Fibroblast of lung (primary cell): ENCODE measurements around the gene ACADS. TPM values are rescaled to one million over a fixed set of nuclear protein-coding genes. Genes with fewer than 3 reads are reported as not detected.

ENCODE experiments used
- DNase-seq, 2 donors: peaks; one replicate each; pipeline versions ENCODE4 v3.0.0 to v3.0.0-alpha.2; 2010; ENCODE audit warnings: low read depth in 2 of 2
- H2AFZ ChIP-seq: 2 replicates; pipeline ENCODE4 v1.5.1; 2012; ENCODE audit warnings: low read length, control low read depth, inconsistent platforms
- H3K27ac ChIP-seq: 2 replicates; pipeline ENCODE4 v1.5.1; 2011; ENCODE audit warnings: low read length, control low read depth; ENCODE audit not compliant: insufficient read depth
- H3K27me3 ChIP-seq: 2 replicates; pipeline ENCODE4 v1.5.1; 2011; ENCODE audit warnings: mild to moderate bottlenecking, low read length; ENCODE audit not compliant: control insufficient read depth, insufficient read depth
- H3K36me3 ChIP-seq: 2 replicates; pipeline ENCODE4 v1.5.1; 2011; ENCODE audit warnings: low read length; ENCODE audit not compliant: control insufficient read depth, insufficient read depth
- H3K4me1 ChIP-seq: 2 replicates; pipeline ENCODE4 v1.5.1; 2011; ENCODE audit warnings: low read length; ENCODE audit not compliant: control insufficient read depth, insufficient read depth; ENCODE audit errors: extremely low read depth
- H3K4me2 ChIP-seq: 2 replicates; pipeline ENCODE4 v1.5.1; 2011; ENCODE audit warnings: low read length, control low read depth; ENCODE audit not compliant: insufficient read depth; ENCODE audit errors: extremely low read depth
- H3K4me3 ChIP-seq, 4 experiments: fragments of 200-600 bp in 1 of 4; sonication (generic) in 1 of 4; replicated peaks in 1 of 4; 2 replicates each; pipeline ENCODE4 v1.5.1; 2011 to 2016; ENCODE audit warnings: low read length in 4 of 4, low read depth in 3 of 4, mild to moderate bottlenecking in 3 of 4, control low read depth in 2 of 4, inconsistent platforms in 1 of 4, mixed read lengths in 1 of 4; ENCODE audit not compliant: insufficient read depth in 1 of 4; ENCODE audit errors: control extremely low read depth in 1 of 4
- H3K79me2 ChIP-seq: 2 replicates; pipeline ENCODE4 v1.5.1; 2012; ENCODE audit warnings: mild to moderate bottlenecking, low read length, inconsistent platforms; ENCODE audit not compliant: control insufficient read depth, insufficient read depth
- H3K9ac ChIP-seq: 2 replicates; pipeline ENCODE4 v1.5.1; 2011; ENCODE audit warnings: mild to moderate bottlenecking, low read length, control low read depth; ENCODE audit not compliant: insufficient read depth
- H3K9me3 ChIP-seq: 2 replicates; pipeline ENCODE4 v1.5.1; 2012; ENCODE audit warnings: low read depth, low read length; ENCODE audit not compliant: control insufficient read depth, insufficient read depth
- H4K20me1 ChIP-seq: 2 replicates; pipeline ENCODE4 v1.5.1; 2011; ENCODE audit warnings: low read length; ENCODE audit not compliant: control insufficient read depth, insufficient read depth; ENCODE audit errors: extremely low read depth
- CTCF ChIP-seq, 2 donors: IDR thresholded peaks in 1 of 2; conservative IDR thresholded peaks in 1 of 2; 1 replicate in 1 of 2; 2 replicates in 1 of 2; pipeline ENCODE4 v1.5.1; 2011 to 2012; ENCODE audit warnings: low read length in 2 of 2, control low read depth in 1 of 2, inconsistent platforms in 1 of 2, low read depth in 1 of 2, mild to moderate bottlenecking in 1 of 2
- EZH2 ChIP-seq: IDR thresholded peaks from 2 replicates; pipeline ENCODE4 v1.5.1; 2012; ENCODE audit warnings: low read length, control low read depth, mild to moderate bottlenecking; ENCODE audit errors: missing control alignments
- polyA plus RNA-seq, 2 donors: library from polyadenylated mRNA; depleted of rRNA in 1 of 2; stranded (reverse) in 1 of 2; unstranded in 1 of 2; fragments of >200 nt; gene quantifications; 2 replicates each; pipeline ENCODE4 v1.2.1, GENCODE V29; 2011 to 2012; ENCODE audit warnings: missing spikeins in 1 of 2
- total RNA-seq: library from RNA; depleted of rRNA; stranded (reverse); fragments of >200 nt; gene quantifications from 2 replicates; pipeline ENCODE4 v1.2.1, GENCODE V29; 2014

Gene ACADS
- total and polyA plus RNA-seq, 2 donors (not counting 1 experiment from before 2014, with no cell fraction given) = 4.5 to 15.9 TPM

GRCh38 chr12:120763250-120763649, 37.6 kb downstream of the ACADS start:
- Histone ChIP-seq H3K4me3 (no peak overlapping the region), H3K27ac (no peak overlapping the region), H3K79me2 (no peaks in the 10 kb centered on the region), H3K4me1 (no peaks in the 10 kb centered on the region), H2AFZ (no peak overlapping the region), H3K9me3 (no peaks in the 10 kb centered on the region), H3K36me3 (peaks cover 12% of the 10 kb centered on the region), H4K20me1 (no peaks in the 10 kb centered on the region), H3K27me3 (no peaks in the 10 kb centered on the region), H3K4me2 (no peak overlapping the region), H3K9ac (no peak overlapping the region)
- TF ChIP-seq CTCF (conservative IDR thresholded peaks at IDR 0.05 in 1 of 2, IDR thresholded peaks at IDR 0.05 in 1 of 2; ENCODE audit: low read depth in 1 of 2, low read length in 2 of 2) (no peak), EZH2 (no peak)
- DNase-seq = no peak

- no peak overlapping the region for H3K4me3 ChIP-seq
- H3K27me3 ChIP-seq = no peaks in the 10 kb centered on the region
- H3K9ac ChIP-seq = no peak overlapping the region
- H3K4me2 ChIP-seq = no peak overlapping the region
- DNase-seq = no peak
- H3K36me3 ChIP-seq = peaks cover 12% of the 10 kb centered on the region
- H3K27ac ChIP-seq = no peak overlapping the region
- no peak overlapping the region for H2AFZ ChIP-seq
- no peaks in the 10 kb centered on the region for H3K9me3 ChIP-seq
- no peaks in the 10 kb centered on the region for H4K20me1 ChIP-seq
- no peaks in the 10 kb centered on the region for H3K79me2 ChIP-seq
- no peak for TF ChIP-seq EZH2
- no peaks in the 10 kb centered on the region for H3K4me1 ChIP-seq
Observed at GRCh38 chr12:120764816-120765215, 39.2 kb downstream of the ACADS start.

GRCh38 chr12:120766566-120766965, 40.9 kb downstream of the ACADS start:
- Histone ChIP-seq H3K4me3 (no peak overlapping the region), H4K20me1 (no peaks in the 10 kb centered on the region), H3K27me3 (no peaks in the 10 kb centered on the region), H3K4me2 (no peak overlapping the region), H3K9me3 (no peaks in the 10 kb centered on the region), H3K9ac (no peak overlapping the region), H2AFZ (no peak overlapping the region), H3K79me2 (no peaks in the 10 kb centered on the region), H3K27ac (no peak overlapping the region), H3K36me3 (peaks cover 12% of the 10 kb centered on the region), H3K4me1 (no peaks in the 10 kb centered on the region)
- no peak for DNase-seq
- no peak for TF ChIP-seq EZH2
- TF ChIP-seq CTCF (conservative IDR thresholded peaks at IDR 0.05 in 1 of 2, IDR thresholded peaks at IDR 0.05 in 1 of 2; ENCODE audit: low read depth in 1 of 2, low read length in 2 of 2) = no peak
